SK-N-SH treated with all-trans-retinoic acid at 6 μM for 48 hours (cell line): ENCODE measurements around the gene SEZ6L2.

Experiments used
- ATAC-seq: fragments of 200-7000 bp; cut with Tn5 transposase; 3 replicates; pipeline ENCODE4 v1.9.1; 2020; ENCODE audit warnings: mild to moderate bottlenecking, moderate library complexity
- BACH2 ChIP-seq: fragments of 250-450 bp; sonication (Bioruptor Pico); IDR thresholded peaks from 2 replicates; pipeline ENCODE4 v1.9.0; 2021; ENCODE audit warnings: mild to moderate bottlenecking, borderline replicate concordance
- CSDC2 ChIP-seq: fragments of 250-450 bp; sonication (Bioruptor Pico); IDR thresholded peaks from 2 replicates; pipeline ENCODE4 v1.5.0; 2020; ENCODE audit warnings: mild to moderate bottlenecking, moderate library complexity
- CSRNP3 ChIP-seq: fragments of 250-450 bp; sonication (Bioruptor Pico); IDR thresholded peaks from 2 replicates; pipeline ENCODE4 v1.5.1; 2021; ENCODE audit warnings: mild to moderate bottlenecking, moderate library complexity
- OSR1 ChIP-seq: fragments of 250-450 bp; sonication (Bioruptor Pico); IDR thresholded peaks from 2 replicates; pipeline ENCODE4 v1.8.0; 2022; ENCODE audit warnings: moderate library complexity, mild to moderate bottlenecking, inconsistent platforms
- PPARA ChIP-seq: fragments of 250-450 bp; sonication (Bioruptor Pico); IDR thresholded peaks from 2 replicates; pipeline ENCODE4 v1.5.0; 2020; ENCODE audit warnings: mild to moderate bottlenecking, borderline replicate concordance
- RARB ChIP-seq: fragments of 250-450 bp; sonication (Bioruptor Pico); IDR thresholded peaks from 2 replicates; pipeline ENCODE4 v1.8.0; 2021; ENCODE audit warnings: mild to moderate bottlenecking, moderate library complexity
- SNAI2 ChIP-seq: fragments of 250-450 bp; sonication (Bioruptor Pico); IDR thresholded peaks from 2 replicates; pipeline ENCODE4 v1.5.0; 2020; ENCODE audit warnings: mild to moderate bottlenecking, moderate library complexity
- TCF4 ChIP-seq: fragments of 250-450 bp; sonication (Bioruptor Pico); IDR thresholded peaks from 2 replicates; pipeline ENCODE4 v1.8.0; 2021; ENCODE audit warnings: mild to moderate bottlenecking, moderate library complexity, borderline replicate concordance
- TSHZ2 ChIP-seq: fragments of 250-450 bp; sonication (Bioruptor Pico); IDR thresholded peaks from 2 replicates; pipeline ENCODE4 v1.5.0; 2020; ENCODE audit warnings: mild to moderate bottlenecking, moderate library complexity
- ZC3H10 ChIP-seq: fragments of 250-450 bp; sonication (Bioruptor Pico); IDR thresholded peaks from 2 replicates; pipeline ENCODE4 v1.5.1; 2021; ENCODE audit warnings: mild to moderate bottlenecking, moderate library complexity
- ZFP3 ChIP-seq: fragments of 250-450 bp; sonication (Bioruptor Pico); IDR thresholded peaks from 2 replicates; pipeline ENCODE4 v1.5.0; 2020; ENCODE audit warnings: mild to moderate bottlenecking, moderate library complexity
- ZNF565 ChIP-seq: fragments of 450-650 bp; formaldehyde crosslinking; conservative IDR thresholded peaks from 2 replicates; pipeline ENCODE4 v1.5.0; 2020; ENCODE audit warnings: low read depth, mild to moderate bottlenecking, moderate library complexity
- ZNF70 ChIP-seq: fragments of 450-650 bp; formaldehyde crosslinking; IDR thresholded peaks from 2 replicates; pipeline ENCODE4 v1.5.0; 2020; ENCODE audit warnings: mild to moderate bottlenecking, moderate library complexity
- ZNF8 ChIP-seq: fragments of 450-650 bp; formaldehyde crosslinking; IDR thresholded peaks from 2 replicates; pipeline ENCODE4 v1.5.0; 2020; ENCODE audit warnings: mild to moderate bottlenecking, moderate library complexity
- TF ChIP-seq, protein P1 (sequence below): fragments of 250-450 bp; sonication (Bioruptor Pico); IDR thresholded peaks from 2 replicates; pipeline ENCODE4 v1.8.0; 2020; ENCODE audit warnings: mild to moderate bottlenecking, moderate library complexity, borderline replicate concordance
- TF ChIP-seq, protein P2 (sequence below): fragments of 250-450 bp; sonication (Bioruptor Pico); IDR thresholded peaks from 2 replicates; pipeline ENCODE4 v1.8.0; 2021; ENCODE audit warnings: low read depth, mild to moderate bottlenecking, moderate library complexity, borderline replicate concordance
- TF ChIP-seq, protein P3 (sequence below): fragments of 250-450 bp; sonication (Bioruptor Pico); IDR thresholded peaks from 2 replicates; pipeline ENCODE4 v1.5.1; 2020; ENCODE audit warnings: low read depth, mild to moderate bottlenecking, moderate library complexity

SEZ6L2 gene

DNA sequence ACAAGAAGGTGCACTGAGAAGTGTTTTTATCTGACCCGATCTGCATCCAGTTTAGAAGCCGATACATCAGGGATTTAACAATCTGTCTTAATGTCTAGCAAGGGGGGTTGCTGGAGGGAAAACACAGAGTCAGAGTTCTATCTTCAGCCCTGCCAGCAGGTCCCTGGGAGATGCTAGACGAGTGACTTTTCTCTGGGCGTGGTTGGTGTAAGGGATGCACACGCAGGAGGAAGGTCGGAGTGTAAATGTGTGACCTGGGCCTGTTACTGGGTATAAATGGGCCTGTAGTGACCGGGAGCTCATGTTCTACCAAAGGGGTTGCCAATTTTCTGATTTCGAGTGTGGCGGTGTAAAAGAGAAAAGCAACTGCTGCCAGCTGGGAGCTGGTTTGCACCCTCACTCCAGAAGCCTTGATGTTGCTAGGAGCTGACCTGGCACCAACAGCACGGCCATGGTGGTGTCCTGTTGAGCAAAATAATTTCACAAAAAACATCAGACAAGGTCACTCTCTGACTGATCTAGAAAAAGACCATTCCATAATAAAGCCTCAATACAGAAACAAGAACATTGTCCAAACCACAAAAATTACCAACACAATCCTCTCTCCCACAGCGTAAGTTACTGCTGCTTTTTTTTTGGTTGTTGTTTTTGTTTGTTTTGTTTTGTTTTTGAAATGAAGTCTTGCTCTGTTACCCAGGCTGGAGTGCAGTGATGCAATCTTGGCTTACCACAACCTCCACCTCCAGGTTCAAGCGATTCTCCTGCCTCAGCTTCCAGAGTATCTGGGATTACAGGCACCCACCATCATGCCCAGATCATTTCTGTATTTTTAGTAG lies 27.9 kb upstream of the SEZ6L2 start:
- ATAC-seq = no peak
- TF ChIP-seq, protein P1, sequence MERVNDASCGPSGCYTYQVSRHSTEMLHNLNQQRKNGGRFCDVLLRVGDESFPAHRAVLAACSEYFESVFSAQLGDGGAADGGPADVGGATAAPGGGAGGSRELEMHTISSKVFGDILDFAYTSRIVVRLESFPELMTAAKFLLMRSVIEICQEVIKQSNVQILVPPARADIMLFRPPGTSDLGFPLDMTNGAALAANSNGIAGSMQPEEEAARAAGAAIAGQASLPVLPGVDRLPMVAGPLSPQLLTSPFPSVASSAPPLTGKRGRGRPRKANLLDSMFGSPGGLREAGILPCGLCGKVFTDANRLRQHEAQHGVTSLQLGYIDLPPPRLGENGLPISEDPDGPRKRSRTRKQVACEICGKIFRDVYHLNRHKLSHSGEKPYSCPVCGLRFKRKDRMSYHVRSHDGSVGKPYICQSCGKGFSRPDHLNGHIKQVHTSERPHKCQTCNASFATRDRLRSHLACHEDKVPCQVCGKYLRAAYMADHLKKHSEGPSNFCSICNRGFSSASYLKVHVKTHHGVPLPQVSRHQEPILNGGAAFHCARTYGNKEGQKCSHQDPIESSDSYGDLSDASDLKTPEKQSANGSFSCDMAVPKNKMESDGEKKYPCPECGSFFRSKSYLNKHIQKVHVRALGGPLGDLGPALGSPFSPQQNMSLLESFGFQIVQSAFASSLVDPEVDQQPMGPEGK (CRISPR knock-in tag) = no peak
- TF ChIP-seq TSHZ2 (CRISPR knock-in tag) (no peak), RARB (no peak), OSR1 (CRISPR knock-in tag) (no peak)

- ATAC-seq = peak; percentile 49
Observed at GRCh38 chr16:29926711-29927052, 27.3 kb upstream of the SEZ6L2 start.

More at GRCh38 chr16:29926711-29927052, 27.3 kb upstream of the SEZ6L2 start:
- no peak for TF ChIP-seq ZNF8 (CRISPR knock-in tag)
- no peak for TF ChIP-seq PPARA
- no peak for TF ChIP-seq TSHZ2 (CRISPR knock-in tag)
- TF ChIP-seq OSR1 (CRISPR knock-in tag) = no peak
- TF ChIP-seq, protein P2, sequence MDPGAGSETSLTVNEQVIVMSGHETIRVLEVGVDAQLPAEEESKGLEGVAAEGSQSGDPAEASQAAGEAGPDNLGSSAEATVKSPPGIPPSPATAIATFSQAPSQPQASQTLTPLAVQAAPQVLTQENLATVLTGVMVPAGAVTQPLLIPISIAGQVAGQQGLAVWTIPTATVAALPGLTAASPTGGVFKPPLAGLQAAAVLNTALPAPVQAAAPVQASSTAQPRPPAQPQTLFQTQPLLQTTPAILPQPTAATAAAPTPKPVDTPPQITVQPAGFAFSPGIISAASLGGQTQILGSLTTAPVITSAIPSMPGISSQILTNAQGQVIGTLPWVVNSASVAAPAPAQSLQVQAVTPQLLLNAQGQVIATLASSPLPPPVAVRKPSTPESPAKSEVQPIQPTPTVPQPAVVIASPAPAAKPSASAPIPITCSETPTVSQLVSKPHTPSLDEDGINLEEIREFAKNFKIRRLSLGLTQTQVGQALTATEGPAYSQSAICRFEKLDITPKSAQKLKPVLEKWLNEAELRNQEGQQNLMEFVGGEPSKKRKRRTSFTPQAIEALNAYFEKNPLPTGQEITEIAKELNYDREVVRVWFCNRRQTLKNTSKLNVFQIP = no peak
- no peak for TF ChIP-seq TCF4 (CRISPR knock-in tag)
- no peak for TF ChIP-seq BACH2
- TF ChIP-seq ZC3H10 (CRISPR knock-in tag) = no peak
- TF ChIP-seq CSRNP3 (CRISPR knock-in tag) = no peak
- no peak for TF ChIP-seq CSDC2 (CRISPR knock-in tag)
- no peak for TF ChIP-seq ZFP3
- TF ChIP-seq, protein P3, sequence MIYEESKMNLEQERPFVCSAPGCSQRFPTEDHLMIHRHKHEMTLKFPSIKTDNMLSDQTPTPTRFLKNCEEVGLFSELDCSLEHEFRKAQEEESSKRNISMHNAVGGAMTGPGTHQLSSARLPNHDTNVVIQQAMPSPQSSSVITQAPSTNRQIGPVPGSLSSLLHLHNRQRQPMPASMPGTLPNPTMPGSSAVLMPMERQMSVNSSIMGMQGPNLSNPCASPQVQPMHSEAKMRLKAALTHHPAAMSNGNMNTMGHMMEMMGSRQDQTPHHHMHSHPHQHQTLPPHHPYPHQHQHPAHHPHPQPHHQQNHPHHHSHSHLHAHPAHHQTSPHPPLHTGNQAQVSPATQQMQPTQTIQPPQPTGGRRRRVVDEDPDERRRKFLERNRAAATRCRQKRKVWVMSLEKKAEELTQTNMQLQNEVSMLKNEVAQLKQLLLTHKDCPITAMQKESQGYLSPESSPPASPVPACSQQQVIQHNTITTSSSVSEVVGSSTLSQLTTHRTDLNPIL (CRISPR knock-in tag) = no peak
- TF ChIP-seq SNAI2 (CRISPR knock-in tag) = no peak
- TF ChIP-seq ZNF565 = no peak
- no peak for TF ChIP-seq ZNF70
